MCF 10A (cell line): ENCODE results near the gene HOXA7. TPM values are rescaled to one million over a fixed set of nuclear protein-coding genes. Genes with fewer than 3 reads are reported as not detected.
A peak's percentile ranks its signal among the peaks of the same experiment; 100 is the strongest.

Experiments used
- BruUV-seq: library from RNA; stranded (reverse); fragments of 400-500 nt; replicated peaks from 2 replicates; lab custom pipeline; 2021; lab: Mats Ljungman, UMichigan
- CTCF ChIA-PET: fragments of 300-600 bp; sonication (Branson Sonifier 250); formaldehyde crosslinking; extraction: SDS; loops from one replicate; lab custom pipeline; 2021; ENCODE audit warnings: antibody characterized with exemption, inconsistent platforms; lab: Yijun Ruan, JAX
- POLR2A ChIA-PET: fragments of 300-600, 350-650 bp; sonication (Branson Sonifier 250); formaldehyde crosslinking; extraction: SDS; loops from one replicate; lab custom pipeline; 2020; ENCODE audit warnings: antibody characterized with exemption, inconsistent platforms; lab: Yijun Ruan, JAX
- DNase-seq: peaks from one replicate; pipeline ENCODE4 v3.0.0-alpha.2; 2018; ENCODE audit not compliant: unreplicated experiment
- H3K27ac Mint-ChIP-seq: one replicate; pipeline ENCODE4 v1.8.0; 2022; ENCODE audit warnings: mild to moderate bottlenecking, low read depth, mixed read lengths; ENCODE audit not compliant: unreplicated experiment
- H3K27me3 Mint-ChIP-seq: one replicate; pipeline ENCODE4 v1.8.0; 2022; ENCODE audit warnings: mixed read lengths; ENCODE audit not compliant: insufficient read depth, unreplicated experiment
- H3K36me3 Mint-ChIP-seq: one replicate; pipeline ENCODE4 v1.8.0; 2022; ENCODE audit warnings: mild to moderate bottlenecking, moderate library complexity, mixed read lengths; ENCODE audit not compliant: insufficient read depth, unreplicated experiment
- H3K4me1 Mint-ChIP-seq: one replicate; pipeline ENCODE4 v1.8.0; 2022; ENCODE audit warnings: mixed read lengths; ENCODE audit not compliant: insufficient read depth, unreplicated experiment
- H3K4me3 Mint-ChIP-seq: one replicate; pipeline ENCODE4 v1.8.0; 2022; ENCODE audit warnings: mild to moderate bottlenecking, moderate library complexity, mixed read lengths; ENCODE audit not compliant: unreplicated experiment
- H3K9me3 Mint-ChIP-seq: one replicate; pipeline ENCODE4 v1.8.0; 2022; ENCODE audit warnings: mixed read lengths; ENCODE audit not compliant: unreplicated experiment
- intact Hi-C: fragments of 100-400 bp; cut with micrococcal nuclease; formaldehyde crosslinking; loops from 2 replicates; pipeline ENCODE4 v1.14.1; 2022
- total RNA-seq: library from RNA; stranded (reverse); gene quantifications from 2 replicates; pipeline ENCODE4 v1.2.3, GENCODE V29; 2022
- TF ChIP-seq, protein P1 (sequence below): fragments of 200-600 bp; IDR thresholded peaks from one replicate; pipeline ENCODE4 v1.8.0; 2022; ENCODE audit warnings: antibody characterized with exemption, mild to moderate bottlenecking; ENCODE audit not compliant: unreplicated experiment

Gene HOXA7
- total RNA-seq, 1 experiment from 2014 or later, result 0.44 TPM

DNA sequence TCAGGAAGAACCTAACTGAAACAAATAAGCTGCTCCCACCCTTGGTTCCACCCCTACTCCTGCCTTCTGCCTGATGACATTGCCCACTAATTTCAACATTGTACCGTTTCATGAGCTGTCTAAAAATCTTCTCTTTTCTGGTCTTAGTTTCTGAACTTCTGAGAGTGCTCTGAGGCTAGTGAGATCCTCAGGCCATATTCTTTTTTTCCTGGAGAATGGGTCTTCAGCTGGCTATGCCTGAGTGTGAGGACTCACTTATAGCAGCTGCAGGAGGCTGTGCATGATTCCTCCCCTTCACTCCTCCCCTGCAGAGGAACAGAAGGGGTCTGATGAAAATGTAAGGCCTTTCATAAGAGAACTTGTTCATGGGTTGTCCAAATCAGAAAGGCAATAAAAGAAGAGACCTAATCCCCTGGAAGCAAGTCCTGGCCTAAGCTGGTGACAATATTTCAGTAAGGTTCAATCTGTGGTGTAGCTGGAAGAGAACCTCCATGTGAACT lies 37.0 kb downstream of the HOXA7 start:
- DNase-seq, result no peak
- ChIA-PET CTCF (interaction anchor here (0.6 to 4.2 kb wide), 11 partner anchors 10 to 266 kb away, joined by 3 to 19 read pairs (median 8); partner anchors contain the start of gene HOXA5), POLR2A (interaction anchor here (0.6 to 15.3 kb wide), 7 partner anchors 12 to 263 kb away, joined by 3 to 485 read pairs (median 129); partner anchors contain the start of genes HOXA1, HOXA5 and SKAP2)
- Mint-ChIP-seq H3K4me3 (peak overlapping the region; percentile 14), H3K27me3 (no peaks in the 10 kb centered on the region), H3K4me1 (peaks cover 24% of the 10 kb centered on the region), H3K36me3 (peaks cover 32% of the 10 kb centered on the region), H3K27ac (no peak overlapping the region), H3K9me3 (no peaks in the 10 kb centered on the region)
- TF ChIP-seq, protein P1, sequence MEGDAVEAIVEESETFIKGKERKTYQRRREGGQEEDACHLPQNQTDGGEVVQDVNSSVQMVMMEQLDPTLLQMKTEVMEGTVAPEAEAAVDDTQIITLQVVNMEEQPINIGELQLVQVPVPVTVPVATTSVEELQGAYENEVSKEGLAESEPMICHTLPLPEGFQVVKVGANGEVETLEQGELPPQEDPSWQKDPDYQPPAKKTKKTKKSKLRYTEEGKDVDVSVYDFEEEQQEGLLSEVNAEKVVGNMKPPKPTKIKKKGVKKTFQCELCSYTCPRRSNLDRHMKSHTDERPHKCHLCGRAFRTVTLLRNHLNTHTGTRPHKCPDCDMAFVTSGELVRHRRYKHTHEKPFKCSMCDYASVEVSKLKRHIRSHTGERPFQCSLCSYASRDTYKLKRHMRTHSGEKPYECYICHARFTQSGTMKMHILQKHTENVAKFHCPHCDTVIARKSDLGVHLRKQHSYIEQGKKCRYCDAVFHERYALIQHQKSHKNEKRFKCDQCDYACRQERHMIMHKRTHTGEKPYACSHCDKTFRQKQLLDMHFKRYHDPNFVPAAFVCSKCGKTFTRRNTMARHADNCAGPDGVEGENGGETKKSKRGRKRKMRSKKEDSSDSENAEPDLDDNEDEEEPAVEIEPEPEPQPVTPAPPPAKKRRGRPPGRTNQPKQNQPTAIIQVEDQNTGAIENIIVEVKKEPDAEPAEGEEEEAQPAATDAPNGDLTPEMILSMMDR, result no peak
- intact Hi-C loops, result no loop called here
- no TSS peak for BruUV-seq

DNA sequence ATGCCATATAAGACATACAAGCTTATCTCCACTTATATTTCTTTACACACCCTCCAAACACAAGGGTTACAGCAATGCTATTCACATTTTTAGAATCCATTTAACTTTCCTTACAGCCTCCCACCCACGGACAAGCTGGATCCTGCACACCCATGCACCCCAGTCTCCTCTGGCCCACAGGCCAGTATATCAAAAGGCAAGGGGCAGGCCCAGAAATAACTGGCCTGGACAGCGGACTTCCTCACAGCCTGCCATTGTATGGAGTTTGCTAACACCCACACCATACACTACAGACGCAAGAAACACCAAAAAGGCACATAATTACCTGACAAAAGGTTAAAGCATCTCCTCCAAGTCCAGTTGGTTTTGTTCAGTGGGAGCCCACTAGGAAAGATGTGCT lies 37.9 kb downstream of the HOXA7 start:
- POLR2A ChIA-PET, result interaction anchor here (0.6 to 15.3 kb wide), 6 partner anchors 11 to 262 kb away, joined by 3 to 485 read pairs (median 174); partner anchors contain the start of genes HOXA1, HOXA5 and SKAP2
- H3K27me3 Mint-ChIP-seq, result no peaks in the 10 kb centered on the region
- no TSS peak for BruUV-seq

GRCh38 chr7:27117887-27118491 lies 38.5 kb downstream of the HOXA7 start:
- no peak for DNase-seq
- Mint-ChIP-seq H3K9me3 (no peaks in the 10 kb centered on the region), H3K36me3 (peaks cover 31% of the 10 kb centered on the region), H3K4me3 (no peak overlapping the region), H3K4me1 (peaks cover 27% of the 10 kb centered on the region), H3K27ac (no peak overlapping the region), H3K27me3 (no peaks in the 10 kb centered on the region)
- POLR2A ChIA-PET, result interaction anchor here (0.6 to 15.3 kb wide), 7 partner anchors 7 to 261 kb away, joined by 3 to 485 read pairs (median 129); partner anchors contain the start of genes HOXA1, HOXA5 and SKAP2
- CTCF ChIA-PET, result interaction anchor here (0.8 to 2.7 kb wide), 4 partner anchors 13 to 264 kb away, joined by 3 to 12 read pairs (median 6); partner anchors contain the start of gene HOXA4
- no TSS peak for BruUV-seq
- intact Hi-C loops, result no loop called here
- TF ChIP-seq, protein P1, result no peak

More for the DNA sequence above, 37.9 kb downstream of the HOXA7 start:
- Mint-ChIP-seq H3K9me3 (no peaks in the 10 kb centered on the region), H3K27ac (no peak overlapping the region), H3K4me1 (peaks cover 27% of the 10 kb centered on the region), H3K4me3 (no peak overlapping the region), H3K36me3 (peaks cover 36% of the 10 kb centered on the region)
- TF ChIP-seq, protein P1, result no peak
- intact Hi-C loops, result no loop called here
- CTCF ChIA-PET, result interaction anchor here (0.8 to 2.7 kb wide), 3 partner anchors 12 to 265 kb away, joined by 3 to 10 read pairs (median 3); partner anchors contain the start of gene HOXA4
- DNase-seq, result no peak
